GM20000 (cell line): ENCODE measurements around the gene SMC1A.
"Not testable (repeated sequence)": the region's sequence is repeated elsewhere in the genome, so short reads cannot be mapped to it uniquely, and the experiment has no call there.

Experiments used
- DNase-seq: peaks from one replicate; pipeline ENCODE4 v3.0.0; 2012; ENCODE audit warnings: low spot score
- TF ChIP-seq, protein P1 (sequence below): IDR thresholded peaks from 2 replicates; pipeline ENCODE4 v1.5.1; 2012; ENCODE audit warnings: mild to moderate bottlenecking, control low read depth; ENCODE audit errors: extremely low read depth, missing control alignments

Gene SMC1A

GRCh38 chrX:53422086-53422860 lies at the start of gene SMC1A:
SMC1A (minus strand) TSS chrX:53422654; CDS start chrX:53422600, 54 bp downstream.
- TF ChIP-seq, protein P1, sequence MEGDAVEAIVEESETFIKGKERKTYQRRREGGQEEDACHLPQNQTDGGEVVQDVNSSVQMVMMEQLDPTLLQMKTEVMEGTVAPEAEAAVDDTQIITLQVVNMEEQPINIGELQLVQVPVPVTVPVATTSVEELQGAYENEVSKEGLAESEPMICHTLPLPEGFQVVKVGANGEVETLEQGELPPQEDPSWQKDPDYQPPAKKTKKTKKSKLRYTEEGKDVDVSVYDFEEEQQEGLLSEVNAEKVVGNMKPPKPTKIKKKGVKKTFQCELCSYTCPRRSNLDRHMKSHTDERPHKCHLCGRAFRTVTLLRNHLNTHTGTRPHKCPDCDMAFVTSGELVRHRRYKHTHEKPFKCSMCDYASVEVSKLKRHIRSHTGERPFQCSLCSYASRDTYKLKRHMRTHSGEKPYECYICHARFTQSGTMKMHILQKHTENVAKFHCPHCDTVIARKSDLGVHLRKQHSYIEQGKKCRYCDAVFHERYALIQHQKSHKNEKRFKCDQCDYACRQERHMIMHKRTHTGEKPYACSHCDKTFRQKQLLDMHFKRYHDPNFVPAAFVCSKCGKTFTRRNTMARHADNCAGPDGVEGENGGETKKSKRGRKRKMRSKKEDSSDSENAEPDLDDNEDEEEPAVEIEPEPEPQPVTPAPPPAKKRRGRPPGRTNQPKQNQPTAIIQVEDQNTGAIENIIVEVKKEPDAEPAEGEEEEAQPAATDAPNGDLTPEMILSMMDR = no peak
- DNase-seq = peak; percentile 91

- TF ChIP-seq, protein P1 = no peak
- DNase-seq = no peak
Observed at GRCh38 chrX:53471346-53471745, 48.9 kb upstream of the SMC1A start.

DNA sequence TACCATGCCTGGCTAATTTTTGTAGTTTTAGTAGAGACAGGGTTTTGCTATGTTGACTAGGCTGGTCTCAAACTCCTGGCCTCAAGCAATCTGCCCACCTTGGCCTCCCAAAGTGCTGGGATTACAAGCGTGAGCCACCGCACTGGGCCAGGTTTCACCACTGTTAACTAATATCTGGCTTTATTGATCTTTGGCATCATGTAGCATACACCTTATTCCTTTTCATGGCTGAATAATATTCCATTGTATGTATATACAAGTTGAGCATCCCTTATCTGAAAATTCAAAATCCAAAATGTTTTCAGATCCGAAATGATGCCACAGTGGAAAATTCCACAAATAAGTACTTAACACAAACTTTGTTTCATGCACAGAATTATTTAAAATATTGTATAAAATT lies 46.2 kb upstream of the SMC1A start:
- DNase-seq = not testable (repeated sequence)

GRCh38 chrX:53458082-53458481 lies 35.6 kb upstream of the SMC1A start:
- no peak for DNase-seq
- TF ChIP-seq, protein P1 = no peak

DNA sequence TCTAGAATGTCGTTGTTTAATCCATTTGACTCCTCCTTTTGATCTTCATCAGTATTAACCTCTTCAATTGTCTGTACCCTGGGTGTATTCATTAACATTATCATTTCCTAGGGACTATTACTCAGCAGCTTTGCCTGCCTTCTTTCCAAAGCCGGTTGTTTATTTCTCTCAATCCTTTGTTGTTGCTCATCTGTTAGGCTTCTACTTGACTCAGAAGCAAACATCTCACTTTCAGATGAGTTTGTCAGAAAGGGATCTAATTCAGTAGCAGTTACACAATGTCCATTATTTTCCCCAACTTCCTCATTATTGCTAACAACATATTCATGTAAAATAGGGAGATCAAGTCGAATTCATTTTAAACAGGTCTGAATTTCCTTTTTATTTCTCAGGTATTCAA lies 33.8 kb upstream of the SMC1A start:
- no peak for DNase-seq
- TF ChIP-seq, protein P1 = no peak

DNA sequence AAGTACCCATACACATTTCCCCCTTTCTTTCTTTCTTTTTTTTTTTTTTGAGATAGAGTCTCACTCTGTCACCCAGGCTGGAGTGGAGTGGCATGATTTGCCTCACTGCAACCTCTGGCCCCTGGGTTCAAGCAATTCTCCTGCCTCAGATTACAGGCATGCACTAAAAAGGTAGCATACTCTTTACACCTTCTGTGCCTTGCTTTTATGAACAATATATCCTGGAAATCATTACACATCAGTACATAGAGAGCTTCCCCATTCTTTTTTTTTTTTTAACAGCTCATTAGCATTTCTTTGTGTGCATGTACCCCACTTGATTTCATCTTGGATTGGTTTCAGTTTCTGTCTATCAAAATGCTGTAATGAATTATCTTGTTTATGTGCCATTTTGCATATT lies 30.4 kb upstream of the SMC1A start:
- TF ChIP-seq, protein P1 = no peak
- no peak for DNase-seq

GRCh38 chrX:53449632-53450031 lies 27.2 kb upstream of the SMC1A start:
- TF ChIP-seq, protein P1 = no peak
- DNase-seq = no peak

GRCh38 chrX:53447441-53447840 lies 25.0 kb upstream of the SMC1A start:
- no peak for DNase-seq
- TF ChIP-seq, protein P1 = no peak
